Measurements from ENCODE around the gene ELOF1.
"Not testable (repeated sequence)": the region's sequence is repeated elsewhere in the genome, so short reads cannot be mapped to it uniquely, and the experiment has no call there.

ELOF1 gene

GRCh38 chr19:11566164-11566563 is 7.1 kb upstream of the ELOF1 start:
- no peak overlapping the region for H3K4me3 ChIP-seq (replicated peaks; ENCODE audit: low read depth, low read length)
- no peak for DNase-seq (ENCODE audit: extremely low read depth, low read depth)
- no peak for TF ChIP-seq CTCF (IDR thresholded peaks at IDR 0.05; ENCODE audit: low read depth, low read length, missing control alignments)

- DNase-seq (ENCODE audit: extremely low read depth, low read depth); H3K4me3 ChIP-seq (replicated peaks; ENCODE audit: low read depth, low read length): not testable (repeated sequence)
Observed at GRCh38 chr19:11565649-11565980, 6.6 kb upstream of the ELOF1 start.

GRCh38 chr19:11564082-11564807 is 5.2 kb upstream of the ELOF1 start:
- not testable (repeated sequence) for DNase-seq (ENCODE audit: extremely low read depth, low read depth); H3K4me3 ChIP-seq (replicated peaks; ENCODE audit: low read depth, low read length)

GRCh38 chr19:11563532-11563931 is 4.5 kb upstream of the ELOF1 start:
- no peak for DNase-seq (ENCODE audit: extremely low read depth, low read depth)
- no peak for TF ChIP-seq CTCF (IDR thresholded peaks at IDR 0.05; ENCODE audit: low read depth, low read length, missing control alignments)
- H3K4me3 ChIP-seq (replicated peaks; ENCODE audit: low read depth, low read length) = no peak overlapping the region

- H3K4me3 ChIP-seq (replicated peaks; ENCODE audit: low read depth, low read length) = peak overlapping the region; percentile 99
- peak; percentile 75 for TF ChIP-seq CTCF (IDR thresholded peaks at IDR 0.05; ENCODE audit: low read depth, low read length, missing control alignments)
- peak; percentile 61 for DNase-seq (ENCODE audit: extremely low read depth, low read depth)
Observed at GRCh38 chr19:11560404-11561051, 1.5 kb upstream of the ELOF1 start.

- peak overlapping the region; percentile 23 for H3K4me3 ChIP-seq (replicated peaks; ENCODE audit: low read depth, low read length)
- TF ChIP-seq CTCF (IDR thresholded peaks at IDR 0.05; ENCODE audit: low read depth, low read length, missing control alignments) = no peak
- no peak for DNase-seq (ENCODE audit: extremely low read depth, low read depth)
Observed at GRCh38 chr19:11556634-11557420, 2.2 kb downstream of the ELOF1 start.

- no peak for TF ChIP-seq CTCF (IDR thresholded peaks at IDR 0.05; ENCODE audit: low read depth, low read length, missing control alignments)
Observed at GRCh38 chr19:11555246-11555645, 3.8 kb downstream of the ELOF1 start.

More at GRCh38 chr19:11555246-11555645, 3.8 kb downstream of the ELOF1 start:
- no peak for DNase-seq (ENCODE audit: extremely low read depth, low read depth)
- no peak overlapping the region for H3K4me3 ChIP-seq (replicated peaks; ENCODE audit: low read depth, low read length)
